ENCODE results near the gene CDK5RAP3. TPM values are rescaled to one million over a fixed set of nuclear protein-coding genes. Genes with fewer than 3 reads are reported as not detected.

CDK5RAP3 gene
- polyA plus RNA-seq, 2 of the 4 experiments (the other 2 are of a cell fraction) = 124 to 165 TPM

DNA sequence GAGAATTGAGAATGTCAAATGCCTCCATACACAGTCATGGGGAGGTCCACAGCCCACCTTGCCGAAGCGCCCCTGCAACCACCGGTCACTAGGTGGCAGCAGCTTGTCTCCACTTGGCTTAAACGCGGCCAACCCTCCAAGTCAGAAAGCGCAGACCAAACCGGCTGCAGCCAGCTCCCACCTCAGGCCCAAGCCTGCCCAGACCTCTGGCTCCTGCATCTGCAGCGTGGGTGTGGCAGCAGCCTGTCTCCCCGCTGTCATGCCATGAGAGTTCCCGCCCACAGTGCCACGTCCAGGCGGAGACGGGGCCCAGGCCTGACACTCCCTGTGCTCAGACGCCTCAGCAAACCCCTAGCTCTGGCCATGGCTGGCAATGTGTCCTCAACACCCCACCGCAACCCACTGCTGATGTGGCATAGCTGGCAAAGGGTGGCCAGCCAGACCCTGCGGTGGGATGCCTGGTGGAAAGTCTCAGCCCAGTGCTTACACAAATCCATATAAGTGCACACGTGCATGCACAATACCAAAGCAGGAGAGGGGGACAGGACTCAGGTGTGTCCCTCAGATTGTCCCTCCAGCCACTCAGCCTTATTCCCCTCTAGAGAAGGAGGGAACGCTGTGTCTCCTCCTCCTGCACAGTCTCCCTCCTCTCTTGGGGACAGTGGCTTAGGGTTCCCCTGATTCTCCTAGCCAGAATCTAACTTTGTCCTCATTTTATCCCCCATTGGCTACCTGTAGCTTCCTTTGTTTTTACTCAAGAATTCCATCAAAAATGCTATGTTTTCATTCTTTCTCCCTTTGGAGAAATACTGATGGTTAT, 55.8 kb downstream of the CDK5RAP3 start:
- H3K4me2 ChIP-seq = peak overlapping the region; percentile 88
- H3K4me3 ChIP-seq = no peak overlapping the region

DNA sequence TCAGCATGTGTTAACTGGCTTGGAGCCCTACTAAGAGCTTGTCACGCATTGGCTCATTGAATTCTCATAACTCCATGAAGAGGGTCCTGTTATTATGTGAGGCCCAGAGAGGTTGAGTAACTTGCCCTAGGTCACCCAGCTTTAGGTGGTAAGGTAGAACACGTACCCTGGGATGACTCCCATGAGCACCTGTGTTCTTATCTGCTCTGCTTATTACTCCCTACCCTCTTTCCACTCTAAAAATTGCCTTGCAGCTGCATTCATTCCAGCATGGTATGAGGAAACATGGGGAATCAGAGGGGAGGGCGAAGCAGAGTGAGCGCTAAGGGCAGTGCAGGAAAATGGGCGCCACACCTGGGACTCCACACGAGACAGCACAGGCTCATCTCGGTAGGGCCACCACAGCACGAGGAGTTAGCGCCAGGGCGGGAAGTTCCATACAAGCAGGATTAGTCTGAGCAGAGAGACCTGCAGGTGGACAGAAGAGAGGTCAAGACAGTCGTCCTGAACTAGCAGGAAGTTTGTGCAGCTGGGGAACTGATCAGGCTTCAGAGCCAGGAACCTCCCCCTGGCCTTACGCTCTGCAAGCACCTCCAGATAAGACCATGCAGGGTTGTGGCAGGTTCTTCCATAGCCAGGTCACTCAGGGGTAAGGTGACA, 56.5 kb downstream of the CDK5RAP3 start:
- no peak overlapping the region for H3K4me2 ChIP-seq
- 78% methylated on average over 12 of the region's 12 CpGs for WGBS (ENCODE audit: missing lambda C conversion rate)

More for the DNA sequence above, 55.8 kb downstream of the CDK5RAP3 start:
- DNase-seq (ENCODE audit: low read depth in 1 of 2, low spot score in 1 of 2) (peak; percentile 89 to 90), ATAC-seq (peak; percentile 17 to 56; a peak in 5 of 6 replicates), FAIRE-seq (peak; percentile 39)
- 32% methylated on average over 9 of the region's 18 CpGs for WGBS (ENCODE audit: missing lambda C conversion rate)
- ChIA-PET POLR2A (interaction anchor here (0.5 to 2.5 kb wide), 8 partner anchors 19 to 81 kb away, joined by 3 to 59 read pairs (median 5); partner anchors contain the start of genes CDK5RAP3, NFE2L1 and SNX11), CTCF (interaction anchor here (0.6 to 46.6 kb wide), 48 partner anchors 8 to 764 kb away, joined by 3 to 1398 read pairs (median 5); partner anchors contain the start of genes CBX1, CDK5RAP3, HOXB6 and HOXB8)
- Histone ChIP-seq H3K4me1 (peaks cover 27% of the 10 kb centered on the region), H3K27ac (peak overlapping the region in 1 of 2 experiments; percentile 73; a peak in 4 of 6 replicates), H3K9me3 (no peaks in the 10 kb centered on the region)
- TF ChIP-seq RAD21 (conservative IDR thresholded peaks at IDR 0.05 in 1 of 2, IDR thresholded peaks at IDR 0.05 in 1 of 2) = peak; percentile 84 to 87
- TF ChIP-seq, protein P1, sequence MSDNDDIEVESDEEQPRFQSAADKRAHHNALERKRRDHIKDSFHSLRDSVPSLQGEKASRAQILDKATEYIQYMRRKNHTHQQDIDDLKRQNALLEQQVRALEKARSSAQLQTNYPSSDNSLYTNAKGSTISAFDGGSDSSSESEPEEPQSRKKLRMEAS (IDR thresholded peaks at IDR 0.05) = peak; percentile 56; the same call in 1 of the 2 replicates
- TF ChIP-seq PHF8 (IDR thresholded peaks at IDR 0.05; ENCODE audit: borderline replicate concordance, low read depth) = no peak
- TF ChIP-seq ZSCAN20 (CRISPR knock-in tag; IDR thresholded peaks at IDR 0.05) = no peak
- TF ChIP-seq JUN (IDR thresholded peaks at IDR 0.05) = 0 out of 5 replicates have a peak, but pooled peaks of 1 of the 2 experiments have one; percentile 34
- 0 out of 2 replicates have a peak, but pooled peaks have one; percentile 48 for TF ChIP-seq MAZ (IDR thresholded peaks at IDR 0.05; ENCODE audit: borderline replicate concordance, low read depth, low read length)
- no peak for TF ChIP-seq CEBPB (IDR thresholded peaks at IDR 0.05)
- TF ChIP-seq CHD2 (IDR thresholded peaks at IDR 0.05; ENCODE audit: low read length, partially characterized antibody) = peak; percentile 25
- peak; percentile 93 for TF ChIP-seq SMC3 (IDR thresholded peaks at IDR 0.05)
- 0 out of 2 replicates have a peak, but pooled peaks have one; percentile 1 for TF ChIP-seq NFE2L2 (conservative IDR thresholded peaks at IDR 0.05; ENCODE audit: low read length)
- no peak for TF ChIP-seq MAFK (IDR thresholded peaks at IDR 0.05; ENCODE audit: partially characterized antibody)
- TF ChIP-seq, protein P2, sequence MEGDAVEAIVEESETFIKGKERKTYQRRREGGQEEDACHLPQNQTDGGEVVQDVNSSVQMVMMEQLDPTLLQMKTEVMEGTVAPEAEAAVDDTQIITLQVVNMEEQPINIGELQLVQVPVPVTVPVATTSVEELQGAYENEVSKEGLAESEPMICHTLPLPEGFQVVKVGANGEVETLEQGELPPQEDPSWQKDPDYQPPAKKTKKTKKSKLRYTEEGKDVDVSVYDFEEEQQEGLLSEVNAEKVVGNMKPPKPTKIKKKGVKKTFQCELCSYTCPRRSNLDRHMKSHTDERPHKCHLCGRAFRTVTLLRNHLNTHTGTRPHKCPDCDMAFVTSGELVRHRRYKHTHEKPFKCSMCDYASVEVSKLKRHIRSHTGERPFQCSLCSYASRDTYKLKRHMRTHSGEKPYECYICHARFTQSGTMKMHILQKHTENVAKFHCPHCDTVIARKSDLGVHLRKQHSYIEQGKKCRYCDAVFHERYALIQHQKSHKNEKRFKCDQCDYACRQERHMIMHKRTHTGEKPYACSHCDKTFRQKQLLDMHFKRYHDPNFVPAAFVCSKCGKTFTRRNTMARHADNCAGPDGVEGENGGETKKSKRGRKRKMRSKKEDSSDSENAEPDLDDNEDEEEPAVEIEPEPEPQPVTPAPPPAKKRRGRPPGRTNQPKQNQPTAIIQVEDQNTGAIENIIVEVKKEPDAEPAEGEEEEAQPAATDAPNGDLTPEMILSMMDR (IDR thresholded peaks at IDR 0.05) = peak; percentile 95

DNA sequence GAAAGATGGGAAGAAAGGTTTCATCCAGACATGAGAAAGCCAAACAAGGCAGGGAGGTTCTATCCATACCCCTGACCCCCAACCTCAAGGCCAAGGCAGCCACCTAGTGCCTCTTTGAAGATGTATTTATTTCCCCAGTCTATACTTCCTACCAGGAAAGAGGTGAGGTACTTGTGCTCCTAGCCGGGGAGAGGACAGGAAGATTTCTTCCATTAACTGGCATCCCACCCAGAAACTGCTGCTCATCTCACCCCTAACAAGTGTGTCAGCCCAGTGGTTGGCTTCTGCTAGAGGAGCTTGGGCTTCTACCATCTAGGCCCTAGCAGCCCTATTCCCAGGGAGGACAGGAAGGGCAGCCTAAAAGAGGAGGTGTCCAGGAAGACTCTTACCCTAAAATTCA, 57.8 kb downstream of the CDK5RAP3 start:
- H3K4me2 ChIP-seq = no peak overlapping the region
- no peak for DNase-seq (ENCODE audit: low read depth in 1 of 2, low spot score in 1 of 2)
- ChIA-PET POLR2A (interaction anchor here (1.8 kb wide), 1 partner anchor 72 kb away, joined by 4 read pairs; the partner anchor contains the start of gene CBX1), CTCF (interaction anchor here (0.7 to 46.6 kb wide), 11 partner anchors 8 to 307 kb away, joined by 3 to 1398 read pairs (median 5); partner anchors contain the start of genes CBX1, NFE2L1 and SNX11)
- H3K4me1 ChIP-seq = peaks cover 15% of the 10 kb centered on the region
- no peak for FAIRE-seq
- WGBS (ENCODE audit: missing lambda C conversion rate) = 56% methylated on average over 1 of the region's 1 CpG
- no peak overlapping the region for H3K4me3 ChIP-seq
- ATAC-seq = no peak
- TF ChIP-seq CHD4 (IDR thresholded peaks at IDR 0.05; ENCODE audit: borderline replicate concordance) = no peak
- H3K9me3 ChIP-seq = no peaks in the 10 kb centered on the region
- no peak overlapping the region for H3K27ac ChIP-seq

More for the DNA sequence above, 56.5 kb downstream of the CDK5RAP3 start:
- DNase-seq (ENCODE audit: low read depth in 1 of 2, low spot score in 1 of 2) (no peak), FAIRE-seq (no peak), ATAC-seq (no peak)
- Histone ChIP-seq H3K27ac (no peak overlapping the region), H3K4me1 (peaks cover 23% of the 10 kb centered on the region), H3K9me3 (no peaks in the 10 kb centered on the region), H3K4me3 (no peak overlapping the region)
- ChIA-PET CTCF (interaction anchor here (0.6 to 46.6 kb wide), 36 partner anchors 8 to 764 kb away, joined by 3 to 1398 read pairs (median 6); partner anchors contain the start of genes CBX1, HOXB6, HOXB8 and NFE2L1), POLR2A (interaction anchor here (1.1 to 2.5 kb wide), 2 partner anchors 19 to 80 kb away, joined by 3 to 59 read pairs; partner anchors contain the start of genes NFE2L1 and SNX11)
- no peak for TF ChIP-seq RCOR1 (IDR thresholded peaks at IDR 0.05; ENCODE audit: low read depth, low read length)
- TF ChIP-seq KDM1A (IDR thresholded peaks at IDR 0.05; ENCODE audit: low read depth) = 0 out of 2 replicates have a peak, but pooled peaks have one; percentile 25
- TF ChIP-seq ZFP36 (IDR thresholded peaks at IDR 0.05; ENCODE audit: borderline replicate concordance, partially characterized antibody) = peak; percentile 47
- TF ChIP-seq CHD2 (IDR thresholded peaks at IDR 0.05; ENCODE audit: low read length, partially characterized antibody) = no peak
